Left renal cortex interstitium (tissue), 4 donors: ENCODE data around the gene RTBDN. TPM values are rescaled to one million over a fixed set of nuclear protein-coding genes. Genes with fewer than 3 reads are reported as not detected.

Source experiments
- DNase-seq, 4 donors: peaks; one replicate each; pipeline ENCODE4 v3.0.0-alpha.2; 2013; ENCODE audit warnings: low read depth in 4 of 4, low spot score in 2 of 4, missing footprints in 1 of 4
- polyA plus RNA-seq, 4 donors: library from polyadenylated mRNA; unstranded; fragments of 120-200 nt; gene quantifications; one replicate each; pipeline ENCODE4 v1.2.1, GENCODE V29; 2013; ENCODE audit not compliant: insufficient read length in 4 of 4

Gene RTBDN
- polyA plus RNA-seq, 4 donors, result 0.08 TPM; not detected in 3

- peak in 1 of 4 donors; percentile 88 for DNase-seq
Measured at GRCh38 chr19:12793290-12794195, 40.8 kb downstream of the RTBDN start.

GRCh38 chr19:12792853-12793289, 41.5 kb downstream of the RTBDN start:
- DNase-seq, result no peak

GRCh38 chr19:12792051-12792852, 42.1 kb downstream of the RTBDN start:
- DNase-seq, result no peak

GRCh38 chr19:12791345-12792050, 42.9 kb downstream of the RTBDN start, which contains the start of gene JUNB:
Gene JUNB, plus strand, starts transcription at chr19:12791486. Its CDS starts 286 bp downstream, at chr19:12791772.
- DNase-seq, result peak in 2 of 4 donors; percentile 85 to 88

GRCh38 chr19:12790628-12791344, 43.6 kb downstream of the RTBDN start:
- DNase-seq, result no peak

GRCh38 chr19:12789904-12790619, 44.3 kb downstream of the RTBDN start:
- peak in 3 of 4 donors; percentile 82 to 89 (median 88) for DNase-seq

- no peak for DNase-seq
Measured at GRCh38 chr19:12789098-12789903, 45.1 kb downstream of the RTBDN start.

GRCh38 chr19:12788682-12789097, 45.7 kb downstream of the RTBDN start:
- DNase-seq, result no peak

GRCh38 chr19:12788042-12788681, 46.2 kb downstream of the RTBDN start:
- DNase-seq, result no peak

GRCh38 chr19:12787458-12787857, 46.9 kb downstream of the RTBDN start:
- no peak for DNase-seq

- no peak for DNase-seq
Measured at GRCh38 chr19:12786952-12787351, 47.4 kb downstream of the RTBDN start.

- no peak for DNase-seq
Measured at GRCh38 chr19:12786141-12786870, 48.1 kb downstream of the RTBDN start.

GRCh38 chr19:12785431-12786031, 48.8 kb downstream of the RTBDN start:
- DNase-seq, result no peak

GRCh38 chr19:12784871-12785430, 49.4 kb downstream of the RTBDN start:
- DNase-seq, result no peak

GRCh38 chr19:12784394-12784870, 49.9 kb downstream of the RTBDN start:
- DNase-seq, result no peak

- no peak for DNase-seq
Measured at GRCh38 chr19:12783849-12784393, 50.5 kb downstream of the RTBDN start.
